HG02970 (cell line): Measurements from ENCODE around the gene RNF180.

ENCODE experiments used
- ATAC-seq: cut with Tn5 transposase; IDR thresholded peaks from one replicate; pipeline ENCODE4 v1.9.1; 2021; ENCODE audit warnings: mild to moderate bottlenecking, moderate library complexity, moderate number of reproducible peaks; ENCODE audit not compliant: unreplicated experiment, low FRiP score

Gene RNF180

GRCh38 chr5:64165500-64166200 is at the start of gene RNF180:
Gene RNF180, plus strand, starts transcription at chr5:64165843. Its CDS starts 34,965 bp downstream, at chr5:64200808.
- ATAC-seq, result no peak

- ATAC-seq, result no peak
Observed at GRCh38 chr5:64125521-64125920, 40.1 kb upstream of the RNF180 start.

- no peak for ATAC-seq
Observed at GRCh38 chr5:64126202-64126741, 39.4 kb upstream of the RNF180 start.

GRCh38 chr5:64140018-64140417 is 25.6 kb upstream of the RNF180 start:
- no peak for ATAC-seq

- ATAC-seq, result no peak
Observed at GRCh38 chr5:64144425-64145215, 21.0 kb upstream of the RNF180 start.

GRCh38 chr5:64145216-64145895 is 20.3 kb upstream of the RNF180 start:
- ATAC-seq, result no peak

GRCh38 chr5:64147379-64147778 is 18.3 kb upstream of the RNF180 start:
- no peak for ATAC-seq

GRCh38 chr5:64147849-64148441 is 17.7 kb upstream of the RNF180 start:
- no peak for ATAC-seq

GRCh38 chr5:64149268-64149667 is 16.4 kb upstream of the RNF180 start:
- ATAC-seq, result no peak

- no peak for ATAC-seq
Observed at GRCh38 chr5:64149857-64150521, 15.7 kb upstream of the RNF180 start.

GRCh38 chr5:64156261-64156660 is 9.4 kb upstream of the RNF180 start:
- ATAC-seq, result no peak

- no peak for ATAC-seq
Observed at GRCh38 chr5:64158827-64159226, 6.8 kb upstream of the RNF180 start.

- ATAC-seq, result no peak
Observed at GRCh38 chr5:64160201-64160600, 5.4 kb upstream of the RNF180 start.

GRCh38 chr5:64161420-64161819 is 4.2 kb upstream of the RNF180 start:
- ATAC-seq, result no peak

GRCh38 chr5:64163135-64163534 is 2.5 kb upstream of the RNF180 start:
- ATAC-seq, result no peak

GRCh38 chr5:64163746-64164145 is 1.9 kb upstream of the RNF180 start:
- no peak for ATAC-seq

GRCh38 chr5:64164166-64164565 is 1.5 kb upstream of the RNF180 start:
- no peak for ATAC-seq

GRCh38 chr5:64165160-64165499 is 513 bp upstream of the RNF180 start:
- ATAC-seq, result no peak

- no peak for ATAC-seq
Observed at GRCh38 chr5:64166201-64166959, 737 bp downstream of the RNF180 start.

- ATAC-seq, result no peak
Observed at GRCh38 chr5:64176301-64176700, 10.7 kb downstream of the RNF180 start.
